Right renal pelvis (tissue), 4 donors: ENCODE results near the gene UBE2D2. TPM values are rescaled to one million over a fixed set of nuclear protein-coding genes. Genes with fewer than 3 reads are reported as not detected.

Source experiments
- DNase-seq, 4 donors: peaks; one replicate each; pipeline ENCODE4 v3.0.0-alpha.2; 2013; ENCODE audit warnings: low read depth in 4 of 4, low spot score in 3 of 4, missing footprints in 1 of 4
- polyA plus RNA-seq, 4 donors: library from polyadenylated mRNA; unstranded; fragments of 120-200 nt; gene quantifications; one replicate each; pipeline ENCODE4 v1.2.1, GENCODE V29; 2013; ENCODE audit not compliant: insufficient read length in 4 of 4

Gene UBE2D2
- polyA plus RNA-seq, 4 donors, result 153 to 209 (median 197) TPM

GRCh38 chr5:139669662-139670368 lies 108.7 kb downstream of the UBE2D2 start:
- DNase-seq, result no peak

GRCh38 chr5:139670369-139671095 lies 109.4 kb downstream of the UBE2D2 start:
- no peak for DNase-seq

- no peak for DNase-seq
These were observed 110.1 kb downstream of the UBE2D2 start for GRCh38 chr5:139671096-139671841.

- no peak for DNase-seq
These were observed 114.1 kb downstream of the UBE2D2 start for GRCh38 chr5:139675213-139675612.

GRCh38 chr5:139675825-139676224 lies 114.7 kb downstream of the UBE2D2 start:
- no peak for DNase-seq

- DNase-seq, result no peak
These were observed 115.3 kb downstream of the UBE2D2 start for GRCh38 chr5:139676406-139676805.

- peak in 1 of 4 donors; percentile 60 for DNase-seq
These were observed 116.0 kb downstream of the UBE2D2 start for GRCh38 chr5:139676951-139677735.

Other genes starting within 250 kb of the UBE2D2 start
- gene PAIP2, start 219.5 kb upstream of the UBE2D2 start, polyA plus RNA-seq, result 100 to 1,000 TPM; 165 to 197 (median 196) TPM
- 10 to 100 TPM; 11.7 to 17.0 (median 14.5) TPM for gene SLC23A1, start 178.0 kb upstream of the UBE2D2 start, polyA plus RNA-seq
- under 1 TPM; 0.60 to 0.95 (median 0.72) TPM for gene MZB1, start 171.4 kb upstream of the UBE2D2 start, polyA plus RNA-seq
- gene PROB1, start 166.2 kb upstream of the UBE2D2 start, polyA plus RNA-seq, result 1 to 10 TPM; 1.7 to 3.4 (median 2.1) TPM
- 10 to 100 TPM in 3 of 4 donors, 1 to 10 TPM in 1; 9.6 to 13.8 (median 11.7) TPM for gene SPATA24, start 157.2 kb upstream of the UBE2D2 start, polyA plus RNA-seq
- 10 to 100 TPM; 27.1 to 36.0 (median 31.5) TPM for gene DNAJC18, start 121.8 kb upstream of the UBE2D2 start, polyA plus RNA-seq
- gene ECSCR, start 98.6 kb upstream of the UBE2D2 start, polyA plus RNA-seq, result 10 to 100 TPM; 25.6 to 27.8 (median 26.0) TPM
- under 1 TPM in 1 of 4 donors, not detected in 3; 0.03 TPM for gene SMIM33, start 90.3 kb upstream of the UBE2D2 start, polyA plus RNA-seq
- gene STING1, start 78.6 kb upstream of the UBE2D2 start, polyA plus RNA-seq, result 10 to 100 TPM; 28.0 to 35.8 (median 31.7) TPM
- 100 to 1,000 TPM; 219 to 241 (median 229) TPM for gene CXXC5, start 87.0 kb downstream of the UBE2D2 start, polyA plus RNA-seq
- 1 to 10 TPM; 1.6 to 2.4 (median 2.1) TPM for gene PSD2, start 234.5 kb downstream of the UBE2D2 start, polyA plus RNA-seq